HepG2 (cell line): Measurements from ENCODE around the gene TCOF1. TPM values are rescaled to one million over a fixed set of nuclear protein-coding genes. Genes with fewer than 3 reads are reported as not detected.

Source experiments
- GATAD1 ChIP-seq: IDR thresholded peaks from 2 replicates; pipeline ENCODE4 v1.6.1; 2016; ENCODE audit warnings: missing genetic modification reagents, missing compliant biosample characterization
- GATAD2A ChIP-seq: IDR thresholded peaks from 2 replicates; pipeline ENCODE4 v1.6.1; 2016
- HNF1A ChIP-seq, 2 experiments: sonication (generic) in 1 of 2; formaldehyde crosslinking in 1 of 2; IDR thresholded peaks; 2 replicates each; pipeline versions ENCODE4 v1.4.0 to v1.6.1; 2016 to 2020; ENCODE audit warnings: borderline replicate concordance in 1 of 2, low read depth in 1 of 2, mild to moderate bottlenecking in 1 of 2, missing genetic modification reagents in 1 of 2
- HNF4A ChIP-seq: sonication (generic); formaldehyde crosslinking; IDR thresholded peaks from 2 replicates; pipeline ENCODE4 v1.4.0; 2020; ENCODE audit warnings: missing genetic modification reagents
- MAFK ChIP-seq, 2 experiments: IDR thresholded peaks in 1 of 2; conservative IDR thresholded peaks in 1 of 2; 2 replicates each; pipeline ENCODE4 v1.6.1; 2011; ENCODE audit warnings: improper control_type of control experiment in 2 of 2, low read length in 2 of 2
- NCOA2 ChIP-seq: sonication (generic); formaldehyde crosslinking; IDR thresholded peaks from 2 replicates; pipeline ENCODE4 v1.8.0; 2022; ENCODE audit warnings: inconsistent platforms
- RNF2 ChIP-seq: fragments of 450-650 bp; conservative IDR thresholded peaks from 2 replicates; pipeline ENCODE4 v1.6.1; 2016; ENCODE audit warnings: low read depth
- TP53 ChIP-seq: sonication (generic); formaldehyde crosslinking; conservative IDR thresholded peaks from 2 replicates; pipeline ENCODE4 v1.4.0; 2020; ENCODE audit warnings: missing genetic modification reagents
- WIZ ChIP-seq: sonication (generic); formaldehyde crosslinking; IDR thresholded peaks from 2 replicates; pipeline ENCODE4 v1.5.1; 2020; ENCODE audit warnings: mild to moderate bottlenecking, missing genetic modification reagents
- ZNF274 ChIP-seq: sonication (generic); formaldehyde crosslinking; IDR thresholded peaks from 2 replicates; pipeline ENCODE4 v1.5.1; 2020; ENCODE audit warnings: mild to moderate bottlenecking, missing genetic modification reagents
- ZNF282 ChIP-seq: fragments of 450-650 bp; IDR thresholded peaks from 2 replicates; pipeline ENCODE4 v1.6.1; 2018; ENCODE audit not compliant: partially characterized antibody
- ZNF33B ChIP-seq: sonication (generic); formaldehyde crosslinking; IDR thresholded peaks from 2 replicates; pipeline ENCODE4 v1.5.1; 2020; ENCODE audit warnings: mild to moderate bottlenecking, missing genetic modification reagents
- ZNF367 ChIP-seq: sonication (generic); formaldehyde crosslinking; IDR thresholded peaks from 2 replicates; pipeline ENCODE4 v1.4.0; 2020; ENCODE audit warnings: missing genetic modification reagents, borderline replicate concordance
- ZNF383 ChIP-seq: sonication (generic); formaldehyde crosslinking; IDR thresholded peaks from 2 replicates; pipeline ENCODE4 v1.4.0; 2020; ENCODE audit warnings: missing genetic modification reagents, mild to moderate bottlenecking, borderline replicate concordance
- ZNF609 ChIP-seq: sonication (generic); formaldehyde crosslinking; IDR thresholded peaks from 2 replicates; pipeline ENCODE4 v1.4.0; 2020; ENCODE audit warnings: mild to moderate bottlenecking, missing genetic modification reagents, borderline replicate concordance
- polyA plus RNA-seq, 8 experiments: library from polyadenylated mRNA; depleted of rRNA in 3 of 8; stranded (reverse) in 7 of 8; unstranded in 1 of 8; fragments of >200 nt; fragmentation: Illumina TruSeq in 4 of 8; extraction: Trizol in 4 of 8; gene quantifications; 2 replicates each; pipeline versions ENCODE4 v1.2.1 to v1.2.3, GENCODE V29; 2011 to 2016; ENCODE audit warnings: low read depth in 4 of 8, missing spikeins in 1 of 8, mixed read lengths in 1 of 8; ENCODE audit not compliant: insufficient read depth in 1 of 8
- total RNA-seq, 5 experiments: library from RNA; depleted of rRNA; stranded (reverse); fragments of >200 nt; fragmentation: Illumina TruSeq; extraction: Trizol; gene quantifications; 2 replicates each; pipeline ENCODE4 v1.2.3, GENCODE V29; 2016; ENCODE audit warnings: low read depth in 1 of 5

Gene TCOF1
- total and polyA plus RNA-seq, 2 of the 13 experiments (the other 11 are each of a cell fraction or from before 2014, with no cell fraction given) = 10.1 to 41.6 TPM

- TF ChIP-seq ZNF609 (CRISPR knock-in tag) (no peak), ZNF33B (CRISPR knock-in tag) (no peak), ZNF282 (no peak), HNF4A (0 out of 2 replicates have a peak, but pooled peaks have one; percentile 4), RNF2 (no peak; the same call in 1 of the 2 replicates), NCOA2 (CRISPR knock-in tag) (no peak), WIZ (CRISPR knock-in tag) (0 out of 2 replicates have a peak, but pooled peaks have one; percentile 24), ZNF383 (CRISPR knock-in tag) (no peak), GATAD1 (CRISPR knock-in tag) (peak; percentile 76), GATAD2A (CRISPR knock-in tag) (no peak), MAFK (conservative IDR thresholded peaks at IDR 0.05 in 1 of 2, IDR thresholded peaks at IDR 0.05 in 1 of 2; ENCODE audit: low read length in 2 of 2) (no peak), ZNF367 (no peak), HNF1A (IDR thresholded peaks at IDR 0.05; ENCODE audit: low read depth) (no peak), HNF1A (CRISPR knock-in tag; IDR thresholded peaks at IDR 0.05; ENCODE audit: borderline replicate concordance) (no peak), ZNF274 (peak; percentile 52; the same call in 1 of the 2 replicates), TP53 (CRISPR knock-in tag) (no peak)
Measured at GRCh38 chr5:150357326-150358260, at the start of gene TCOF1 (continued).
